Karpas-422 (cell line): ENCODE data around the gene ZFHX3. TPM values are rescaled to one million over a fixed set of nuclear protein-coding genes. Genes with fewer than 3 reads are reported as not detected.

ENCODE experiments used
- DNase-seq: peaks from one replicate; pipeline ENCODE4 v3.0.0-alpha.2; 2015
- H2AFZ ChIP-seq: fragments of 200-600 bp; sonication (generic); 2 replicates; pipeline ENCODE4 v1.6.1; 2014; ENCODE audit warnings: antibody characterized with exemption, low read length, mixed read lengths
- H3K27ac ChIP-seq: fragments of 200-600 bp; sonication (generic); 2 replicates; pipeline ENCODE4 v1.5.1; 2014; ENCODE audit warnings: mild to moderate bottlenecking, low read length, moderate library complexity
- H3K27me3 ChIP-seq: fragments of 200-600 bp; sonication (generic); 2 replicates; pipeline ENCODE4 v1.6.1; 2014; ENCODE audit warnings: low read length, mixed read lengths
- H3K36me3 ChIP-seq: fragments of 200-600 bp; sonication (generic); 2 replicates; pipeline ENCODE4 v1.6.1; 2014; ENCODE audit warnings: low read length, mixed read lengths; ENCODE audit not compliant: insufficient read depth
- H3K4me1 ChIP-seq: fragments of 200-600 bp; sonication (generic); 2 replicates; pipeline ENCODE4 v1.6.1; 2014; ENCODE audit warnings: mild to moderate bottlenecking, low read length, mixed read lengths
- H3K4me2 ChIP-seq: fragments of 200-600 bp; sonication (generic); 2 replicates; pipeline ENCODE4 v1.6.1; 2014; ENCODE audit warnings: low read length, low read depth, mild to moderate bottlenecking; ENCODE audit not compliant: poor library complexity, severe bottlenecking
- H3K4me3 ChIP-seq: fragments of 200-600 bp; sonication (generic); 2 replicates; pipeline ENCODE4 v1.5.1; 2014; ENCODE audit warnings: mild to moderate bottlenecking, antibody characterized with exemption, low read length, mixed read lengths
- H3K79me2 ChIP-seq: fragments of 200-600 bp; sonication (generic); 2 replicates; pipeline ENCODE4 v1.6.1; 2014; ENCODE audit warnings: mild to moderate bottlenecking, low read length, mixed read lengths
- H3K9ac ChIP-seq: fragments of 200-600 bp; sonication (generic); 2 replicates; pipeline ENCODE4 v1.6.0; 2014; ENCODE audit warnings: low read length
- H3K9me2 ChIP-seq: fragments of 200-600 bp; sonication (generic), shearing (Covaris generic); replicated peaks from 2 replicates; pipeline ENCODE4 v1.6.0; 2014; ENCODE audit warnings: mild to moderate bottlenecking, low read length, moderate library complexity; ENCODE audit not compliant: insufficient read depth
- H3K9me3 ChIP-seq: fragments of 300-700, 200-600 bp; sonication (generic); 2 replicates; pipeline ENCODE4 v1.6.1; 2014; ENCODE audit warnings: low read length, mixed read lengths
- H4K20me1 ChIP-seq: fragments of 200-600 bp; sonication (generic); 2 replicates; pipeline ENCODE4 v1.6.1; 2014; ENCODE audit warnings: mild to moderate bottlenecking, antibody characterized with exemption, low read length, low read depth; ENCODE audit not compliant: insufficient read depth
- total RNA-seq: library from RNA; depleted of rRNA; stranded (reverse); fragments of >200 nt; shearing (Covaris generic); gene quantifications from 2 replicates; pipeline ENCODE4 v1.2.3, GENCODE V29; 2014; ENCODE audit warnings: low replicate concordance

Gene ZFHX3
- total RNA-seq, 1 experiment from 2014 or later: 0.67 TPM

DNA sequence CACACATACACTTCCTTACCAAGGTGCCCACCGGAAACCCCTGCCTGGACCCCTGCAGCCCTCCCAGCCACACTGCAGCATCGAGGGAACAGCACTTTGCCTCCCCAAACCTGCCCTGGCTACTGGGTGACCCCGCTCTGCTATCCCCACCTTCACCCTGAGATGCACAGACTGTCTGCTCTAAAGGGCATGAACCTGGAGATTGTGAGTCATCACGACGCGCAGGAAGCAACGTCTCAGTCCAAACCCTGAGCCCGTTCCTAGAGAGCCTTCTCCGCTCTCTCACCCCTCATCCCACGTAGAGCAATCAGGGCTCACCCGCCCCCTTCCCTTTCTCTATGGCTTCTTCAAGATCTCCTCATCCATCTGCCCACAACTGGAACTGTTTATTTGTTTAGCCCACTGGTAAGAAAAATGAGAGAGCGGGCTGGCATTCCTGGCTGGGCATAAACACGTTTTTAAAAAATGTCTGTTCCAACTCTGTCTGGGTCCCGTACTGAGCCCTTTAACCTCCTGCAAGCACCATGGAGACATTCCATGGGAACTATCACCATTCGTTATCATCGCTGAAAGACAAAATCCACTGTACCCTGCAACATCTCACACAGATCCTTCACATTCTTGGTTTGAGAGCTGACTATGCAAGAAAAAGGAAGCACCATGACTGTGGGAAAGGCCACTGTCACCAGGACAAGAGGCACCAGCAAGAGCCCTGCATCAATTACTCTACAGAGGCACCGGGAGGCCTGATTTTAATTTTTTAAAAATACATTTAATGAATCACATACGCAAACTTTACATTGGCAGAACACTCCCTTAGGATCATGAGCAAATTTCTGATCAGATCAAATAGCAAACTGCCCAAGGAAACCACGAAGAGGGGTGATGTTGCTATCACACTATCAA, 28.2 kb downstream of the ZFHX3 start:
- no peaks in the 10 kb centered on the region for H3K9me2 ChIP-seq
- no peak overlapping the region for H3K27ac ChIP-seq
- no peaks in the 10 kb centered on the region for H3K9me3 ChIP-seq
- H4K20me1 ChIP-seq: no peaks in the 10 kb centered on the region
- H3K9ac ChIP-seq: no peak overlapping the region
- H2AFZ ChIP-seq: no peak overlapping the region
- H3K4me2 ChIP-seq: no peak overlapping the region
- H3K27me3 ChIP-seq: no peaks in the 10 kb centered on the region
- H3K4me1 ChIP-seq: peaks cover 3% of the 10 kb centered on the region; the same call in 1 of the 2 replicates
- H3K4me3 ChIP-seq: no peak overlapping the region
- DNase-seq: no peak
- H3K79me2 ChIP-seq: no peaks in the 10 kb centered on the region
- H3K36me3 ChIP-seq: no peaks in the 10 kb centered on the region

DNA sequence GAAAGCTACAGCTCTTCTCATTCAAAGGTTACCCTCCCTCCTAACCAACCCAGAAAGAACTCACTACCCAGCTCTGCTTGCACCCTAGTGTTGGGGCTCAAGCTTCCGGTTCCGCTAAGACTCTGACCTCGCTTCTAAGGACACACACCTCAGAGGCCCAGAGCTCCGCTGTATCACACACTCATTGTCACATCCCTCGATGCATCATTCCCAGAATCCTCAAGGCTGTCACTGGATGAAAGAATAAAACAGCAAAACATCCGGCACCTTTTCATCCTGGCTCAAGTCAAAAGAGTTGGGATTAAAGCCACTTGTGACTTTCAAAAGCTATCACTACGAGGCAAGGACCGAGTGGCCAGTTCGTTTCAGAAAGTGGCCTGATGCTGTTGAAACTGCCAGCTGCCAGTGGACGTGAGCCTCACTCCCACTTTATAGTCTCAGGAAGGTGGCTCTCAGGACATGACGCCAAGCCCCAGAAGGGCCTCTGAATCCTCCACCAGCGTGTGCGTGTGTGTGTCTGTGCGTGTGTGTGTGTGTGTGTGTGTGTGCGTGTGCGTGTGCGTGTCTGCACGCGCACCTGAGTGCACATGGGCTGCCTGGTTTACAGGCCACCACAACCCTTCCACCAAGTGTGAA, 29.0 kb downstream of the ZFHX3 start:
- Histone ChIP-seq H4K20me1 (no peaks in the 10 kb centered on the region), H3K4me1 (peaks cover 3% of the 10 kb centered on the region; the same call in 1 of the 2 replicates), H3K4me3 (no peak overlapping the region), H3K9me2 (no peaks in the 10 kb centered on the region), H3K27ac (no peak overlapping the region), H3K4me2 (no peak overlapping the region), H3K36me3 (no peaks in the 10 kb centered on the region), H3K27me3 (no peaks in the 10 kb centered on the region), H3K79me2 (no peaks in the 10 kb centered on the region), H2AFZ (no peak overlapping the region), H3K9ac (no peak overlapping the region), H3K9me3 (no peaks in the 10 kb centered on the region)
- DNase-seq: no peak

GRCh38 chr16:73017321-73017720, 30.6 kb downstream of the ZFHX3 start:
- H3K4me1 ChIP-seq: peaks cover 3% of the 10 kb centered on the region; the same call in 1 of the 2 replicates
- H3K27me3 ChIP-seq: no peaks in the 10 kb centered on the region
- H3K4me3 ChIP-seq: no peak overlapping the region
- no peaks in the 10 kb centered on the region for H3K79me2 ChIP-seq
- DNase-seq: no peak
- H3K27ac ChIP-seq: no peak overlapping the region
- no peaks in the 10 kb centered on the region for H4K20me1 ChIP-seq
- H3K9ac ChIP-seq: no peak overlapping the region
- H3K4me2 ChIP-seq: no peak overlapping the region
- no peaks in the 10 kb centered on the region for H3K36me3 ChIP-seq
- no peaks in the 10 kb centered on the region for H3K9me2 ChIP-seq
- H2AFZ ChIP-seq: no peak overlapping the region
- H3K9me3 ChIP-seq: no peaks in the 10 kb centered on the region

DNA sequence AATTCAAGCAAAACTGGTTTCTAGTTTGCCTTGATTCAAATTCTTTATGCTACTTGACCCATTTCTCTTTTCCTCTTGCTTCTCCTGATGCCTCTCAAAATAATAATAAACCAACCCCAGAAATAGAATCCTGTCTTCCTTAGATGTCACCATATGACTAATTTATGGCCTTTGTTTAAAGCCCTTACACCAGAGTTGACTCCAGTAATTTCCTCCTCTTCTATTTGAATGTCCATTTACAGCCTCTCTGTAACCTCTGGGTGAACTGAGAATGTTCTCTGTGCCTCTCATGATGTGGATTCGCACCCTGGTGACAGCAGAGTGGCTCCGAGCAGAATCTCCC, 31.5 kb downstream of the ZFHX3 start:
- no peaks in the 10 kb centered on the region for H3K79me2 ChIP-seq
- no peak overlapping the region for H3K4me2 ChIP-seq
- no peaks in the 10 kb centered on the region for H3K27me3 ChIP-seq
- no peak overlapping the region for H3K27ac ChIP-seq
- no peaks in the 10 kb centered on the region for H4K20me1 ChIP-seq
- H2AFZ ChIP-seq: no peak overlapping the region
- no peaks in the 10 kb centered on the region for H3K9me2 ChIP-seq
- H3K9ac ChIP-seq: no peak overlapping the region
- H3K4me1 ChIP-seq: peaks cover 3% of the 10 kb centered on the region; the same call in 1 of the 2 replicates
- H3K4me3 ChIP-seq: no peak overlapping the region
- no peak for DNase-seq
- no peaks in the 10 kb centered on the region for H3K9me3 ChIP-seq
- no peaks in the 10 kb centered on the region for H3K36me3 ChIP-seq

GRCh38 chr16:73015612-73016487, 32.1 kb downstream of the ZFHX3 start:
- H3K9me2 ChIP-seq: no peaks in the 10 kb centered on the region
- peaks cover 3% of the 10 kb centered on the region; the same call in 1 of the 2 replicates for H3K4me1 ChIP-seq
- H3K36me3 ChIP-seq: no peaks in the 10 kb centered on the region
- H3K4me3 ChIP-seq: no peak overlapping the region
- no peak overlapping the region for H3K27ac ChIP-seq
- H3K9me3 ChIP-seq: no peaks in the 10 kb centered on the region
- H3K27me3 ChIP-seq: no peaks in the 10 kb centered on the region
- H4K20me1 ChIP-seq: no peaks in the 10 kb centered on the region
- H3K4me2 ChIP-seq: no peak overlapping the region
- no peak for DNase-seq
- H3K9ac ChIP-seq: no peak overlapping the region
- H2AFZ ChIP-seq: no peak overlapping the region
- no peaks in the 10 kb centered on the region for H3K79me2 ChIP-seq

DNA sequence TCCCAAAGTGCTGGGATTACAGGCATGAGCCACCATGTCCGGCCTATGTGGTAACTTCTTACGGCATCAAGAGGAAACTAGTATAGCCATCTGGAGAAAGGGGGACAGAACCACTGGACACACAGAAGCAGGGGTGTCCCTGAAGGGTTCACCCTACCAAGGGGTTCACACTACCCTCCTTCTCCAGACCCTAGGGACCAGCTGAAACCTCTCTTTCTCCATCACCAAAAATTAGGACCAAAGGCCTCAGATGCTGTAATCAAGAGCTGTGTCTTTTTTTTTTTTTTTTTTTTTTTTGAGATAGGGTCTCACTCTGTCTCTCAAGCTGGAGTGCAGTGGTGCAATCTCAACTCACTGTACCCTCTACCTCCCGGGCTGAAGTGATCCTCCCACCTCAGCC, 33.2 kb downstream of the ZFHX3 start:
- H3K36me3 ChIP-seq: no peaks in the 10 kb centered on the region
- DNase-seq: no peak
- H3K9me2 ChIP-seq: no peaks in the 10 kb centered on the region
- H3K27ac ChIP-seq: no peak overlapping the region
- no peak overlapping the region for H2AFZ ChIP-seq
- H3K4me2 ChIP-seq: no peak overlapping the region
- no peaks in the 10 kb centered on the region for H4K20me1 ChIP-seq
- H3K79me2 ChIP-seq: no peaks in the 10 kb centered on the region
- no peaks in the 10 kb centered on the region for H3K9me3 ChIP-seq
- peaks cover 3% of the 10 kb centered on the region; the same call in 1 of the 2 replicates for H3K4me1 ChIP-seq
- no peak overlapping the region for H3K9ac ChIP-seq
- no peaks in the 10 kb centered on the region for H3K27me3 ChIP-seq
- no peak overlapping the region for H3K4me3 ChIP-seq

GRCh38 chr16:73013974-73014373, 34.0 kb downstream of the ZFHX3 start:
- Histone ChIP-seq H4K20me1 (no peaks in the 10 kb centered on the region), H3K4me2 (no peak overlapping the region), H3K9me2 (no peaks in the 10 kb centered on the region), H3K9me3 (no peaks in the 10 kb centered on the region), H3K9ac (no peak overlapping the region), H3K79me2 (no peaks in the 10 kb centered on the region), H2AFZ (no peak overlapping the region), H3K27me3 (no peaks in the 10 kb centered on the region), H3K27ac (no peak overlapping the region), H3K36me3 (no peaks in the 10 kb centered on the region), H3K4me1 (peaks cover 3% of the 10 kb centered on the region; the same call in 1 of the 2 replicates), H3K4me3 (no peak overlapping the region)
- DNase-seq: no peak

DNA sequence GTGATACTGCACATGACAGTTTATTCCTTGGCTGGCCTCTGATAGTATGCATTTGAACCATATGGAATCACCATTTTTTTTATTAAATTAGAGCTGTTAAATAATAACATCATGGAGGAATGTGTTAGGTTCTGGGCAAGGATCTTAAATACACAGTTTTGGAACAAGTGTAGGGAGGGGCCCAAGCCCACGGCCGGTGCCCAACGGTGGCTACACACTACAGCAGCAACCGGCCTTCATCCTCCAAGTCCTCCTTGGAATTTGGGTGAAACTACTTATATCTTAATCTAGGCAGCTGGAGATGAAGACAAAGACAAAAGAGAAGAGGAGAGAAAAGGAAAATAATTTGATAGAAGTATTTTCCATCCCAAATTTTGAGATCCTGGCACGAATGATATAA, 35.6 kb downstream of the ZFHX3 start:
- no peak overlapping the region for H2AFZ ChIP-seq
- no peaks in the 10 kb centered on the region for H3K27me3 ChIP-seq
- peaks cover 3% of the 10 kb centered on the region; the same call in 1 of the 2 replicates for H3K4me1 ChIP-seq
- H3K36me3 ChIP-seq: no peaks in the 10 kb centered on the region
- H3K9me2 ChIP-seq: no peaks in the 10 kb centered on the region
- H3K27ac ChIP-seq: no peak overlapping the region
- no peak overlapping the region for H3K9ac ChIP-seq
- no peaks in the 10 kb centered on the region for H3K9me3 ChIP-seq
- no peak overlapping the region for H3K4me2 ChIP-seq
- DNase-seq: no peak
- H4K20me1 ChIP-seq: no peaks in the 10 kb centered on the region
- no peaks in the 10 kb centered on the region for H3K79me2 ChIP-seq
- H3K4me3 ChIP-seq: no peak overlapping the region
